HCT116 (cell line): ENCODE data around the gene C2orf80. TPM values are rescaled to one million over a fixed set of nuclear protein-coding genes. Genes with fewer than 3 reads are reported as not detected.

Experiments used
- ATAC-seq: fragments of 200-7000 bp; cut with Tn5 transposase; 2 replicates; pipeline ENCODE4 v1.9.1; 2020; ENCODE audit warnings: mild to moderate bottlenecking, moderate library complexity
- BruUV-seq: library from RNA; stranded (reverse); fragments of 400-500 nt; replicated peaks from 2 replicates; lab custom pipeline; 2021; lab: Mats Ljungman, UMichigan
- CTCF ChIA-PET: fragments of 300-600 bp; sonication (Branson Sonifier 250); formaldehyde crosslinking; loops from one replicate; lab custom pipeline; 2021; ENCODE audit warnings: antibody characterized with exemption; lab: Charles Lee
- POLR2A ChIA-PET: fragments of 300-600, 350-600 bp; sonication (Branson Sonifier 250); formaldehyde crosslinking; loops from one replicate; lab custom pipeline; 2021; ENCODE audit warnings: antibody characterized with exemption; lab: Charles Lee
- RAD21 ChIA-PET, 2 experiments: fragments of 300-600 bp; sonication (Branson Sonifier 250); formaldehyde crosslinking; loops; one replicate each; lab custom pipeline; 2023; ENCODE audit warnings: low total read pairs in 2 of 2; ENCODE audit not compliant: uncharacterized antibody in 2 of 2, unreplicated experiment in 2 of 2, low non-redundant PET in 1 of 2; lab: Charles Lee
- DNase-seq: peaks from one replicate; pipeline ENCODE4 v3.0.0-alpha.2; 2010; ENCODE audit warnings: low read depth, low spot score
- H2AFZ ChIP-seq: fragments of 200-600 bp; shearing (Covaris generic), sonication (generic); 2 replicates; pipeline ENCODE4 v1.6.1; 2017; ENCODE audit warnings: low read depth, mixed run types, mixed read lengths, antibody characterized with exemption, low read length; ENCODE audit not compliant: poor library complexity, severe bottlenecking
- H3K27ac ChIP-seq: 2 replicates; pipeline ENCODE4 v1.5.1; 2012; ENCODE audit warnings: low read depth, low read length
- H3K27me3 ChIP-seq: fragments of 200-600 bp; sonication (generic); 2 replicates; pipeline ENCODE4 v1.6.1; 2016; ENCODE audit warnings: mixed run types, low read length, mixed read lengths; ENCODE audit not compliant: insufficient read depth
- H3K36me3 ChIP-seq, 2 experiments: fragments of 200-500 bp in 1 of 2; fragments of 200-600 bp in 1 of 2; sonication (Bioruptor generic) in 1 of 2; sonication (generic) in 1 of 2; 2 replicates each; pipeline versions ENCODE4 v1.5.1 to v1.6.1; 2014 to 2016; ENCODE audit warnings: low read length in 2 of 2, inconsistent platforms in 1 of 2, mixed read lengths in 1 of 2, mixed run types in 1 of 2; ENCODE audit not compliant: insufficient read depth in 2 of 2, control insufficient read depth in 1 of 2
- H3K4me1 ChIP-seq, 2 experiments: fragments of 200-600 bp in 1 of 2; sonication (generic) in 1 of 2; 2 replicates each; pipeline versions ENCODE4 v1.5.1 to v1.6.1; 2012 to 2017; ENCODE audit warnings: low read length in 2 of 2, inconsistent platforms in 1 of 2, mild to moderate bottlenecking in 1 of 2, mixed read lengths in 1 of 2, mixed run types in 1 of 2, moderate library complexity in 1 of 2; ENCODE audit not compliant: insufficient read depth in 2 of 2, control insufficient read depth in 1 of 2
- H3K4me2 ChIP-seq: fragments of 200-600 bp; sonication (generic); 2 replicates; pipeline ENCODE4 v1.6.1; 2017; ENCODE audit warnings: mixed run types, low read length, mixed read lengths
- H3K4me3 ChIP-seq, 2 experiments: fragments of 200-600 bp in 1 of 2; sonication (generic) in 1 of 2; replicated peaks in 1 of 2; 2 replicates each; pipeline ENCODE4 v1.5.1; 2011 to 2016; ENCODE audit warnings: low read length in 2 of 2, control low read depth in 1 of 2, low read depth in 1 of 2, mild to moderate bottlenecking in 1 of 2, mixed read lengths in 1 of 2, mixed run types in 1 of 2
- H3K79me2 ChIP-seq: fragments of 200-600 bp; sonication (generic); 2 replicates; pipeline ENCODE4 v1.6.1; 2017; ENCODE audit warnings: mild to moderate bottlenecking, mixed run types, low read length, moderate library complexity, mixed read lengths; ENCODE audit not compliant: insufficient read depth
- H3K9ac ChIP-seq: fragments of 200-600 bp; sonication (generic); 2 replicates; pipeline ENCODE4 v1.6.1; 2016; ENCODE audit warnings: low read length, mixed read lengths
- H3K9me2 ChIP-seq: fragments of 200-600 bp; sonication (generic), shearing (Covaris generic); 2 replicates; pipeline ENCODE4 v1.6.1; 2017; ENCODE audit warnings: mixed run types, mild to moderate bottlenecking, moderate library complexity; ENCODE audit not compliant: insufficient read depth
- H3K9me3 ChIP-seq, 2 experiments: fragments of 200-500 bp in 1 of 2; fragments of 200-600 bp in 1 of 2; sonication (Bioruptor generic) in 1 of 2; sonication (generic) in 1 of 2; 2 replicates each; pipeline ENCODE4 v1.6.1; 2014 to 2017; ENCODE audit warnings: low read length in 2 of 2, mixed read lengths in 2 of 2, inconsistent platforms in 1 of 2, low read depth in 1 of 2, mild to moderate bottlenecking in 1 of 2, mixed run types in 1 of 2, moderate library complexity in 1 of 2; ENCODE audit not compliant: control insufficient read depth in 1 of 2, insufficient read depth in 1 of 2
- H4K20me1 ChIP-seq: fragments of 200-600 bp; sonication (generic), shearing (Covaris generic); 2 replicates; pipeline ENCODE4 v1.6.1; 2017; ENCODE audit warnings: mixed run types, mild to moderate bottlenecking, moderate library complexity; ENCODE audit not compliant: insufficient read depth
- CEBPB ChIP-seq: IDR thresholded peaks from 2 replicates; pipeline ENCODE4 v1.6.1; 2012; ENCODE audit warnings: low read depth
- ELF1 ChIP-seq: IDR thresholded peaks from 2 replicates; pipeline ENCODE4 v1.6.1; 2012; ENCODE audit warnings: low read depth, borderline replicate concordance
- FOSL1 ChIP-seq: IDR thresholded peaks from 2 replicates; pipeline ENCODE4 v1.6.1; 2012; ENCODE audit warnings: low read depth
- JUND ChIP-seq: IDR thresholded peaks from 2 replicates; pipeline ENCODE4 v1.6.1; 2012
- POLR2A ChIP-seq: IDR thresholded peaks from 2 replicates; pipeline ENCODE4 v1.7.0; 2011; ENCODE audit warnings: borderline replicate concordance; ENCODE audit not compliant: insufficient read depth, insufficient read length; ENCODE audit errors: extremely low read depth
- RAD21 ChIP-seq: IDR thresholded peaks from 2 replicates; pipeline ENCODE4 v1.6.1; 2012; ENCODE audit warnings: low read depth, mild to moderate bottlenecking
- SP1 ChIP-seq: IDR thresholded peaks from 2 replicates; pipeline ENCODE4 v1.6.1; 2012; ENCODE audit warnings: low read depth
- SRF ChIP-seq: IDR thresholded peaks from 2 replicates; pipeline ENCODE4 v1.6.1; 2012; ENCODE audit warnings: low read depth
- TCF7L2 ChIP-seq: IDR thresholded peaks from 2 replicates; pipeline ENCODE4 v1.7.0; 2011; ENCODE audit warnings: borderline replicate concordance, inconsistent platforms; ENCODE audit not compliant: insufficient read depth, insufficient read length; ENCODE audit errors: extremely low read depth
- ZFX ChIP-seq: fragments of 450-650 bp; IDR thresholded peaks from 2 replicates; pipeline ENCODE4 v1.6.1; 2017
- ZNF274 ChIP-seq: fragments of 200-500 bp; sonication (Bioruptor generic); IDR thresholded peaks from 2 replicates; pipeline ENCODE4 v1.6.1; 2014; ENCODE audit warnings: mild to moderate bottlenecking, low read depth, low read length, inconsistent platforms
- intact Hi-C: fragments of 100-400 bp; cut with micrococcal nuclease; formaldehyde crosslinking; loops from 2 replicates; pipeline ENCODE4 v1.10.0; 2022
- total RNA-seq: library from RNA; stranded (reverse); gene quantifications from one replicate; pipeline ENCODE4 v1.2.1, GENCODE V29; 2021; ENCODE audit not compliant: unreplicated experiment
- TF ChIP-seq, protein P1 (sequence below), 3 experiments: fragments of 200-600 bp in 1 of 3; sonication (generic) in 1 of 3; IDR thresholded peaks in 2 of 3; conservative IDR thresholded peaks in 1 of 3; 2 replicates each; pipeline ENCODE4 v1.5.1; 2012 to 2017; ENCODE audit warnings: low read depth in 2 of 3, low read length in 2 of 3, antibody characterized with exemption in 1 of 3, borderline replicate concordance in 1 of 3, control low read depth in 1 of 3, mild to moderate bottlenecking in 1 of 3, mixed read lengths in 1 of 3, mixed run types in 1 of 3, moderate library complexity in 1 of 3; ENCODE audit not compliant: insufficient read depth in 1 of 3
- TF ChIP-seq, protein P2 (sequence below): IDR thresholded peaks from 2 replicates; pipeline ENCODE4 v1.6.1; 2012; ENCODE audit warnings: low read depth
- TF ChIP-seq, protein P3 (sequence below): IDR thresholded peaks from 2 replicates; pipeline ENCODE4 v1.6.1; 2012

The C2orf80 gene
- total RNA-seq, 1 experiment from 2014 or later = not detected

DNA sequence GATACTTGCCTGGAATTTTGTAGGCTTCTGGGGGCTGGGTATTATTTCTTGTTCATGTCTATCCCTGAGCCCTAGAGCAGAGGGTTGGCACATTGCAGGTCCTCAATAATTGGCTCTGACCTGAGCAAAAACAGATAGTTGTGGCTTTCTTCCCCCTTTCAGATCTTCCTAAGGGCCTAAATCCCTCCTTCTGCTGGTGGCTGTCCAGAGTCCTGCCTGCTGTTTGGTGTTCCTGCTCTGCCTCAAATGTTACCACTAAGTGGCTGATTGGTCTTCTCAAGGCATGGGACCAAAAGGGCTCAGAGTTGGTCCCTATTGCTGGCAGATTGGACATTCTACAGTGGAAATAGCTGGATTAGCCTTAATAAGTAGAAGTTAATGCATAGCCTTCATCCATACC, 42.8 kb downstream of the C2orf80 start:
- Histone ChIP-seq H3K9me2 (no peaks in the 10 kb centered on the region), H3K9me3 (no peaks in the 10 kb centered on the region), H3K27ac (no peak overlapping the region), H3K4me2 (no peak overlapping the region), H3K4me3 (no peak overlapping the region), H2AFZ (no peak overlapping the region), H3K9ac (no peak overlapping the region), H3K36me3 (no peaks in the 10 kb centered on the region), H3K4me1 (no peaks in the 10 kb centered on the region), H3K79me2 (no peaks in the 10 kb centered on the region), H4K20me1 (no peaks in the 10 kb centered on the region), H3K27me3 (no peaks in the 10 kb centered on the region)
- intact Hi-C loops = no loop called here
- no peak for ATAC-seq
- no TSS peak for BruUV-seq
- no peak for TF ChIP-seq FOSL1
- no peak for TF ChIP-seq SRF
- no peak for TF ChIP-seq CEBPB
- no peak for TF ChIP-seq JUND
- TF ChIP-seq, protein P1, sequence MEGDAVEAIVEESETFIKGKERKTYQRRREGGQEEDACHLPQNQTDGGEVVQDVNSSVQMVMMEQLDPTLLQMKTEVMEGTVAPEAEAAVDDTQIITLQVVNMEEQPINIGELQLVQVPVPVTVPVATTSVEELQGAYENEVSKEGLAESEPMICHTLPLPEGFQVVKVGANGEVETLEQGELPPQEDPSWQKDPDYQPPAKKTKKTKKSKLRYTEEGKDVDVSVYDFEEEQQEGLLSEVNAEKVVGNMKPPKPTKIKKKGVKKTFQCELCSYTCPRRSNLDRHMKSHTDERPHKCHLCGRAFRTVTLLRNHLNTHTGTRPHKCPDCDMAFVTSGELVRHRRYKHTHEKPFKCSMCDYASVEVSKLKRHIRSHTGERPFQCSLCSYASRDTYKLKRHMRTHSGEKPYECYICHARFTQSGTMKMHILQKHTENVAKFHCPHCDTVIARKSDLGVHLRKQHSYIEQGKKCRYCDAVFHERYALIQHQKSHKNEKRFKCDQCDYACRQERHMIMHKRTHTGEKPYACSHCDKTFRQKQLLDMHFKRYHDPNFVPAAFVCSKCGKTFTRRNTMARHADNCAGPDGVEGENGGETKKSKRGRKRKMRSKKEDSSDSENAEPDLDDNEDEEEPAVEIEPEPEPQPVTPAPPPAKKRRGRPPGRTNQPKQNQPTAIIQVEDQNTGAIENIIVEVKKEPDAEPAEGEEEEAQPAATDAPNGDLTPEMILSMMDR (IDR thresholded peaks at IDR 0.05 in 2 of 3, conservative IDR thresholded peaks at IDR 0.05 in 1 of 3; ENCODE audit: borderline replicate concordance in 1 of 3, insufficient read depth in 1 of 3, low read depth in 2 of 3, low read length in 2 of 3) = no peak
- DNase-seq = no peak
- CTCF ChIA-PET = interaction anchor here (1.3 kb wide), 1 partner anchor 45 kb away, joined by 4 read pairs; no protein-coding TSS in a partner anchor
- RAD21 ChIA-PET = no interaction called here
- POLR2A ChIA-PET = no interaction called here

DNA sequence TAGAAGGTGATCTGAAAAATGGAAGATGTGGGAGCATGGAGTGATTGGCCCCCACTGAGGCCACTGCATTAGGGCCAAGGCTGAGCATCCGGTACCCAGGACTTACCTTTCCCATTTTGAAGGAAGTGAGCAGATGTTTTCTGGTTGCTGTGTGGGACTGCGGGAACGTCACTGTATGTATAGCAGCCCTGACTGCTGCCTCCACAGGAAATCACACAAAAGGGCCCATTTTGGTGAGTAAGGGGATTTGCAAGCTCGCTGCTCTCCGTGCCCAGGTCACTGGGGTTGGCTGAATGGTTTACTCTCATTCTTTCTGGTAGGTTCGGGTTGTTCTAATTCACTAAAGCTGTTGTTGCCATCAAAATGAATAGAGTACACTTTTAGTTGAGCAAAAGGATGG, 43.8 kb downstream of the C2orf80 start, which contains the start of gene CRYGB:
TSS of gene CRYGB (minus strand) at position 153 of the 400 bp plus-strand sequence. CDS start at position 115, 38 bp downstream.
- ChIA-PET POLR2A (no interaction called here), RAD21 (no interaction called here), CTCF (no interaction called here)
- no peak within 1 kb of the TSS for H3K27ac ChIP-seq
- intact Hi-C loops = no loop called here
- no peaks in the 10 kb centered on the region for H3K36me3 ChIP-seq
- DNase-seq (no peak), ATAC-seq (no peak)
- H3K79me2 ChIP-seq = no peaks in the 10 kb centered on the region
- H3K4me3 ChIP-seq = no peak within 1 kb of the TSS
- BruUV-seq = no TSS peak
- no peak within 1 kb of the TSS for H3K4me2 ChIP-seq
- H3K9ac ChIP-seq = no peak within 1 kb of the TSS
- no peaks in the 10 kb centered on the region for H3K9me2 ChIP-seq
- no peaks in the 10 kb centered on the region for H3K27me3 ChIP-seq
- no peaks in the 10 kb centered on the region for H4K20me1 ChIP-seq
- no peak within 1 kb of the TSS for H2AFZ ChIP-seq
- H3K4me1 ChIP-seq = no peaks in the 10 kb centered on the region
- no peaks in the 10 kb centered on the region for H3K9me3 ChIP-seq
- TF ChIP-seq SP1 (no peak), RAD21 (no peak), JUND (no peak), ELF1 (no peak), POLR2A (no peak), ZFX (no peak), TCF7L2 (no peak), ZNF274 (no peak)
- TF ChIP-seq, protein P2, sequence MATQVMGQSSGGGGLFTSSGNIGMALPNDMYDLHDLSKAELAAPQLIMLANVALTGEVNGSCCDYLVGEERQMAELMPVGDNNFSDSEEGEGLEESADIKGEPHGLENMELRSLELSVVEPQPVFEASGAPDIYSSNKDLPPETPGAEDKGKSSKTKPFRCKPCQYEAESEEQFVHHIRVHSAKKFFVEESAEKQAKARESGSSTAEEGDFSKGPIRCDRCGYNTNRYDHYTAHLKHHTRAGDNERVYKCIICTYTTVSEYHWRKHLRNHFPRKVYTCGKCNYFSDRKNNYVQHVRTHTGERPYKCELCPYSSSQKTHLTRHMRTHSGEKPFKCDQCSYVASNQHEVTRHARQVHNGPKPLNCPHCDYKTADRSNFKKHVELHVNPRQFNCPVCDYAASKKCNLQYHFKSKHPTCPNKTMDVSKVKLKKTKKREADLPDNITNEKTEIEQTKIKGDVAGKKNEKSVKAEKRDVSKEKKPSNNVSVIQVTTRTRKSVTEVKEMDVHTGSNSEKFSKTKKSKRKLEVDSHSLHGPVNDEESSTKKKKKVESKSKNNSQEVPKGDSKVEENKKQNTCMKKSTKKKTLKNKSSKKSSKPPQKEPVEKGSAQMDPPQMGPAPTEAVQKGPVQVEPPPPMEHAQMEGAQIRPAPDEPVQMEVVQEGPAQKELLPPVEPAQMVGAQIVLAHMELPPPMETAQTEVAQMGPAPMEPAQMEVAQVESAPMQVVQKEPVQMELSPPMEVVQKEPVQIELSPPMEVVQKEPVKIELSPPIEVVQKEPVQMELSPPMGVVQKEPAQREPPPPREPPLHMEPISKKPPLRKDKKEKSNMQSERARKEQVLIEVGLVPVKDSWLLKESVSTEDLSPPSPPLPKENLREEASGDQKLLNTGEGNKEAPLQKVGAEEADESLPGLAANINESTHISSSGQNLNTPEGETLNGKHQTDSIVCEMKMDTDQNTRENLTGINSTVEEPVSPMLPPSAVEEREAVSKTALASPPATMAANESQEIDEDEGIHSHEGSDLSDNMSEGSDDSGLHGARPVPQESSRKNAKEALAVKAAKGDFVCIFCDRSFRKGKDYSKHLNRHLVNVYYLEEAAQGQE = no peak
- TF ChIP-seq, protein P3, sequence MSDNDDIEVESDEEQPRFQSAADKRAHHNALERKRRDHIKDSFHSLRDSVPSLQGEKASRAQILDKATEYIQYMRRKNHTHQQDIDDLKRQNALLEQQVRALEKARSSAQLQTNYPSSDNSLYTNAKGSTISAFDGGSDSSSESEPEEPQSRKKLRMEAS = no peak
